HG02759 (cell line): ENCODE data around the gene SRGAP1.

Experiments used
- ATAC-seq: cut with Tn5 transposase; IDR thresholded peaks from one replicate; pipeline ENCODE4 v1.9.1; 2021; ENCODE audit warnings: mild to moderate bottlenecking, moderate library complexity; ENCODE audit not compliant: unreplicated experiment

SRGAP1 gene

GRCh38 chr12:63961048-63961447 is 116.5 kb downstream of the SRGAP1 start:
- no peak for ATAC-seq

- no peak for ATAC-seq
These were observed 117.0 kb downstream of the SRGAP1 start for GRCh38 chr12:63961543-63961942.

GRCh38 chr12:63963868-63964267 is 119.4 kb downstream of the SRGAP1 start:
- no peak for ATAC-seq

GRCh38 chr12:63964301-63964700 is 119.8 kb downstream of the SRGAP1 start:
- no peak for ATAC-seq

- ATAC-seq = no peak
These were observed 121.6 kb downstream of the SRGAP1 start for GRCh38 chr12:63965936-63966605.

GRCh38 chr12:63966606-63966975 is 122.1 kb downstream of the SRGAP1 start:
- no peak for ATAC-seq

- ATAC-seq = no peak
These were observed 123.1 kb downstream of the SRGAP1 start for GRCh38 chr12:63967358-63968145.

GRCh38 chr12:63968673-63969072 is 124.2 kb downstream of the SRGAP1 start:
- ATAC-seq = no peak

GRCh38 chr12:63976902-63977395 is 132.4 kb downstream of the SRGAP1 start:
- no peak for ATAC-seq

- ATAC-seq = no peak
These were observed 132.9 kb downstream of the SRGAP1 start for GRCh38 chr12:63977441-63977840.

- ATAC-seq = no peak
These were observed 134.0 kb downstream of the SRGAP1 start for GRCh38 chr12:63978519-63978918.

- ATAC-seq = no peak
These were observed 135.7 kb downstream of the SRGAP1 start for GRCh38 chr12:63980211-63980610.

- no peak for ATAC-seq
These were observed 136.8 kb downstream of the SRGAP1 start for GRCh38 chr12:63981343-63981742.

- ATAC-seq = no peak
These were observed 138.2 kb downstream of the SRGAP1 start for GRCh38 chr12:63982604-63983295.

- no peak for ATAC-seq
These were observed 141.0 kb downstream of the SRGAP1 start for GRCh38 chr12:63985456-63985855.

- ATAC-seq = no peak
These were observed 141.4 kb downstream of the SRGAP1 start for GRCh38 chr12:63985945-63986344.

- ATAC-seq = no peak
These were observed 144.9 kb downstream of the SRGAP1 start for GRCh38 chr12:63989301-63989845.

- ATAC-seq = no peak
These were observed 146.5 kb downstream of the SRGAP1 start for GRCh38 chr12:63990828-63991547.

- ATAC-seq = no peak
These were observed 150.2 kb downstream of the SRGAP1 start for GRCh38 chr12:63994704-63995103.

- no peak for ATAC-seq
These were observed 151.0 kb downstream of the SRGAP1 start for GRCh38 chr12:63995512-63995911.

GRCh38 chr12:63996556-63996955 is 152.1 kb downstream of the SRGAP1 start:
- ATAC-seq = no peak
